HG03460 (cell line): Measurements from ENCODE around the gene CTDSP2.
"Not testable (repeated sequence)": the region's sequence is repeated elsewhere in the genome, so short reads cannot be mapped to it uniquely, and the experiment has no call there.

Source experiments
- ATAC-seq: cut with Tn5 transposase; IDR thresholded peaks from one replicate; pipeline ENCODE4 v1.9.1; 2021; ENCODE audit not compliant: unreplicated experiment

Gene CTDSP2

DNA sequence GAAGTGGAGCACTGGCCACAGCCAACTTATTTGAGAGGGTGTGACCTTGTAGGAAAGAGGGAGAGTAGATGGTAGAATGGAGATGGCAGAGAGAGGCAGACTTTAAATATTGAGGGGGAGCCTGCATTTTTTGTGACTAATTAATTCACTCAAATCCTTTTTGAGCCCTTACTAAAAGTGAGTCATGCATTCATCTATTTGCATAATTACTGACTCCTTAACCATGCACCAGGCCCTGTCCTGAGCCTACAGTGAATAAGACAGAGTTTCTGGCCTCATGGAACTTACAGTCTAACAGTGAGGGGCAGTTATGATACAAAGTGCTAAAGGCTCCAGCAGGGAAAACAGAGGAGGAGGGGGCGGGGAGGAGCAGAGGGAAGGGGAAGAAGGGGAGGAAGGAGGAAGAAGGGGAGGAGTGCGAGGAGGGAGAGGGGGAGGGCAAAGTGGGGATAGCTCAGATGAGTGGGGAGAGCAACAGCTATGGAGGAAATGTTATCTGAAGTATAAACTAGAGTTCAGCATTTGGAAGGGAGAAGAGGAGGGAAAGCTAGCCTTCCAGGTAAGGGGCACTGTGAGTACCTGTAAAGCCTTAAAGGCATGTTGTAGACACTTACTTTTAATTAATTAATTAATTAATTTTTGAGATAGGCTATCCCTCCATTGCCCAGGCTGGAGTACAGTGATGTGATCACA lies 7.5 kb upstream of the CTDSP2 start:
- no peak for ATAC-seq

DNA sequence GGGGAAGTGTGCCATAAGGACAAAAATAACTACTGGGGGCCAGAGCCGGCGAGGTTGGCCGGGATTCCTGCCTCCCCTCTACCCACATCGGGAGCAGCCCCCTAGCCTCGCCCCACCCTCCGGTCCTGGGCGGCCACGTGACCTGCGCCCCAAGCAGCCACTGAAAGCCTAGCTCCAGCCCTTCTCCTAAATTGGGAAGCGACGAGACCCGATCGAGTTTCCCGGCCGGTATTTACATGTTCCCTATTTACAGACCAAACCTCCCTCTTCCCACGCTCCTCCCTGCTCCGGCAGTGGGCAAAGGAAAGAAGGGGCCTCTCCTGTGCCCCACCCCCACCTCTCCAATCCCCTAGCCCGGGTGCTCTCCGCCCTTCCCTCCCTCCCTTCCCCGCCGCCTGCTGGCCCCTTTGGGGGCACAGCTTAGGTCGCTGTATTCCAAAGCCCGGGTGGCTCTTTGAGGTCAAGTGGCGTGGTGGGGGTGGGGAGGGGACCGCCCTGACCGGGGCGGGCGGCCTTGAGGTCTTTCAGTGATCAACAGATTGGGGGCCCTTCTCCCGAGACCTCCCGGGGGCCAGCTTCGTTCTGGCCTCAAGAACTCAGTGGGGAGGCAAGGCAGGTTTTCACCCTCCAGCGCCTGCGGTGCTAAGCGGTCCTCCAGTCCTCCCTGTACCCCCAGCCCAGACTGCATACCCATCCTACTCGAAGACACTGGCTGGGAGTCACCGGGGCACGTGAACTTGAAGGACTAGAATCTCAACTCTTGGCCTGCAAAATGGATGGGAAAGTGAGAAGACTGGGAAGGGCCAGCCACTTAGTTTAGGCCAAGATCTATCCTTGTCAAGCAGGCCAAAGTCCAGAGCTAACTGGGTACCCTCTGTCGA lies 6.3 kb upstream of the CTDSP2 start:
- ATAC-seq = no peak

- ATAC-seq = no peak
Observed at GRCh38 chr12:57852200-57852599, 5.7 kb upstream of the CTDSP2 start.

- no peak for ATAC-seq
Observed at GRCh38 chr12:57851552-57851951, 5.0 kb upstream of the CTDSP2 start.

DNA sequence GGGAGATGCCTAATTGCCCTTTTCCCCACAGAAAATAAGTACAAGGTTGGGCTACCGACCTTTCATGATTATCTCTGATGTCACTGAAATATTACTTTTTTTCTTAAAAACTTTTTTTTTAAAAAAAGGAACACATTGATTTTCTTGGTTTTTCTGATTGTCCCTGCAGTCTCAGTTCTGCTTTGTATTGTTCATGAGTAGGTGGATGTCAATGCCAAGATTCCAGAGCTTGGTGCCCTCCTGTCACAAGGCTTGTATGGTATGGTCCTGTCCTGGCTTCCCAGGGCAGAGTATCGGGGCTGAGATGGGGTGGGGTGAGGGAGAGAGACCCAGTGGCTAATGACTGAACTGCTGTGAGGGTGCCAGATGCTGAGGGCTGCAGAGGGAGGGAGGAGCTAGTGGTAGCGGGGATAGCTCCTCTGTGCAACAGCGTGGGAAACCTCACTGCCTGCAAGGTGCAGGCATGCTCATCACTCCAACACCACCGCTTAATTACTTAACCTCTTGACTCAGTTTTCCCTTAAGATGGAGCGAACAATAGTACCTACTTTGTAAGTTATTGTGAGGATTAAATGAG lies 4.4 kb upstream of the CTDSP2 start:
- no peak for ATAC-seq

DNA sequence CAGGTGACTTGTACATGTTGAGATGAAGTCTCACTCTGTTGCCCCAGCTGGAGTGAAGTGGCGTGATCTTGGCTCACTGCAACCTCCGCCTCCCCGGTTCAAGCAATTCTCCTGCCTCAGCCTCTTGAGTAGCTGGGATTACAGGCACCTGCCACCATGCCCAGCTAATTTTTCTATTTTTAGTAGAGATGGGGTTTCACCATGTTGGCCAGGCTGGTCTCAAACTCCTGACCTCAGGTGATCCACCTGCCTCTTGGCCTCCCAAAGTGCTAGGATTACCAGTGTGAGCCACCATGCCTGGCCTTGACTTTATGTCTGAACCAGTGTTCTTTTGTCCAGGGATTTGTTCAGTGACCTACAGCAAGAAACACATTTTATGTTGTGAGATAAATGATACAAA lies 2.9 kb upstream of the CTDSP2 start:
- not testable (repeated sequence) for ATAC-seq

DNA sequence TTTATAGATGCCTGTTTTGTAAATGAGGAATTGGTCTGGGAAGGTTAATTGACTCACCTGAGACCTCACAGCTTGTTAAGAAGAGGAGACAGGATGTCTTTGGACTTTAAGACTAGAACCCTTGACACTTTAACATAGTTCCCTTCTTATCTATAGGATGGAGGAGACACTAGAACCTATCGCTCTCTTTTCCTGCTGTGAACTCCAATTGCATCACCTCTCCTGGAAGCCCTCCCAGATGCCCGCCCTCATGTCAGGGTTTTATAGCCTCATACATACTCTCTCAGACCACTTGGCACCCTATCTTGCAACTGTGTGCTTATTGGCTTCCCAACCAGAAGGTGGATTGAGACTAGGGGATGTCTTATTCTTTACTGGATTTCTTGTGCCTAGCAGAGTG lies 2.5 kb upstream of the CTDSP2 start:
- ATAC-seq = no peak

DNA sequence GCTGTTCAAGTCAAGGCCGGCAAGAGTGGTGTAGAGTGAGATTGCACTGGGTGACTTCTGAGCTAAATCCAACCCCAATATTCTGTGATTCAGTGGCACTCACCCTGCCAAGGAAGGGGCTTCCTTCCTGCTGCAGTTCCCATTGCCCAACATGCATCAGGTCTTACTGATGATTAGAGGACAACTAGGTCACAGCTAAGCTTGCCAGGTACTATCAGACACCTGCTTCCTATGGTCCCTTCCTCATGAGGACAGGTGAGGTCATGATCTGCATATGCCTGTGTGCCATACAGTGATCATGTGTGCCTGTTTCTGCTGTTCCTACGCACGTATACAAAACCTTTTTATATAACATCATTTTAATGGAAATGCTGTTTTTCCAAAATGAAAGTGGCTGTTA lies 1.7 kb upstream of the CTDSP2 start:
- ATAC-seq = no peak

DNA sequence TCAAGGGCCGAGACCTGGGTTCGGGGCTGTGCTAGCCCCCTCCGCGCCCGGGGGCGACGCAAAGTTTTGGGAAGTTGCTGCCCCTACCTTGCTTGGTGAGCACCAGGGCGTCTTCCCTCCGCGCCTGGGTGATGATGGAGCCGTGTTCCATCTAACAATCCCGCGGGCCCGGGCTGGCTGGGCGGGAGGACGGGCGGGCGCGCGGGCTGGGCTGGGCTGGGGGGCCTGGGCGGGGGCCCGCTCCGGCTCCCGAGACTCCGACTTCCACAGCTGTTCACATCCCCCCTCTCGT lies 298 bp downstream of the CTDSP2 start:
- peak; percentile 6 for ATAC-seq

- ATAC-seq = peak; percentile 28
Observed at GRCh38 chr12:57845478-57846284, 848 bp downstream of the CTDSP2 start.

DNA sequence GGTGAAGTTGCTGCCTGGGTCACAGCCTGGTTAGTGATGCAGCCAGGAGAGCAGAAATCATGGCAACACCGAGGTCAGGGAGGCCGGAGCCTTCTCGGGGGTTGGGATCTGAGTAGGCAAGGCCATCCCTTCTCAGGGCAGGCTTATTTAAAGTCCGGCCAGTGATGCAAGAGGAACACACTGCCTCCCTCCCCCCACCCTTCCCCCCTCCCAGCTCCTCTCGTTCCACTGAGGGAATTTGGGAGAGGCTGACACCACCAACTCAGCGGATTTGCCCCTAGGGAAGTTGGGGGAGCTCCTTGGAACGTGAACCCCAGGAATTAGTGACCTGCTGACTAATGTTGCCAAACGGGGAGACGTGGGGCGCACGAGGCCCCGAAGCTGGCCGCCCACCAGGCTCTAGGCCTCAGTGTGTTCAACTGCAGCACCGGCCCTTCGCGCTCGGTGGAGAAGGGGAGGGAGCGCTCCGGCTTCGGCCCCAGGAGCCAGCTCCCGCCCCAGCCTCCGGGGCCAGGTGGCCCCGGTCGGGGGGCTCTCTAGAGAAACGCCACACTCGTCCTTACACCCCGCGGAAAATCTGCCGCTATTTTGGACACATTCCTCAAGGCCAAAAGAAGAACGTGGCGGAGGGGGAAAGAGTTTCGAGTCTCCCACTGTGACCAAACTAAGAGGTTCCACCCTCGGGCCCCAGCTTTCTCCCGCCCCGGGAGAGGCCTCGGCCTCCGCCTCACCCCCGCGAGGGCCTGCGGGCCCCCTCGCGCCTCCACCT lies 1.6 kb downstream of the CTDSP2 start:
- peak; percentile 8 for ATAC-seq

DNA sequence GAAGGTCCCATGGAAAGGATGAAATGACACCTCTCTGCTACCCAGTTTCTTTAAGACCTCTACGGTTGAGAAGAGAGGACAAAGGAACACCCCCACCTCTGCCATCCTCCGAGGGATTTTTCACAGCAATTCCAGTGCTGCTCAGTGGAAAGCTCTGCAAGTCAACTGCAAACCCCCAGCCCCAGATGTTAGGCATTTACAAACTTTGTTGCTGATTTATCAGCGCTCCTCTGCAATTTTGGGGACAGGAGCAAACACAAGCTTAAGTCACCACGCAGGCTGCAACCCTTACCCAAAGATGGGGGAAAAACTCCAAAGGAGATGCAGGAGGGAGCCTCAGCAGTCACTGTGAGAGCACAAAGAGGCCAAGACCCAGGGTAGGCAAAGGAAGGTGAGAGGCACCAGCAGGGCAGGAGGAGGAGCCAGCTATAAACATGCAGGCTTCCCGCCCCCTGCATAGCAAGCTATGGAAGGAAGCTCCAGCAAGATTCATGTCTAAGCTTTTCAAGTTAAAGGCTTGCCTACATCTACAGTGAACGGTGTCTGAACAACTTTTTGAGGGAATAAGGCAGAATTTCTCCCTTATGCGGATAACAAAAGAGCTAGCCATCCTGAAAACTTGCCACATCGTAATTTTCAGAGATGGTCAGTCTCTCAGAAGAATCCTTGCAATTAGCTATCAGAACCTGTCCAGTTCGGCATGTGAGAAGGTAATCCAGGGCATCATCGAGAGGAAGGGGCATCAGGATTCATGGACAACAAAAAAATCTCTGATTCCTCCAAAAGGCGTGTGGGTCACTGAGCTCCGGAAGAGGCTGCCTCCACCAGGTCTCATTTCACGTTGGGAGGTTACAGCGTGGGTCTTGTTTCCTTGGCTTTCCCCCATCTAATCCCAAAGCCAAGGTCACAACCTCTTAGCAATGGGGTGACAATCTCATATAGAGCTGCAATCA lies 3.9 kb downstream of the CTDSP2 start:
- ATAC-seq = no peak

GRCh38 chr12:57841445-57841844 lies 5.1 kb downstream of the CTDSP2 start:
- ATAC-seq = no peak

GRCh38 chr12:57840726-57841125 lies 5.8 kb downstream of the CTDSP2 start:
- no peak for ATAC-seq

DNA sequence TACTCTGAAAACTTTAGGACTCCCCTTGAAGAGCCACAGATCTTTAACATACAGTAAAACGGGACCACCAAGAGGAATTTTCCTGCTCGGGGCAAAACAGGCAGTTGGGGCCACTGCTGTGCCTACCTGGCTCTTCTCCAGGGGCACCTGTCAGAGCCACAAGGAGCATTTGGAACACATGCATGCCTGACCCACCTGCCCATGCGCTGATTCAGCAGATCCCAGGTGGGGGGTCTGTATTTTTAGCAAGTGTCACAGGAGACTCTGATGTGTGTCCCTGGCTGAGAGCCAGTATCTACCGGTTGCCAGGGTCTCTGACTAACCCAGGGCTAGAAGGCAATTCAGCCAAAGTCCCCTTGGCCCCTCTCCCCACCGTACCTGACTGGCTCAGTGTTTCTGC lies 6.5 kb downstream of the CTDSP2 start:
- ATAC-seq = no peak

DNA sequence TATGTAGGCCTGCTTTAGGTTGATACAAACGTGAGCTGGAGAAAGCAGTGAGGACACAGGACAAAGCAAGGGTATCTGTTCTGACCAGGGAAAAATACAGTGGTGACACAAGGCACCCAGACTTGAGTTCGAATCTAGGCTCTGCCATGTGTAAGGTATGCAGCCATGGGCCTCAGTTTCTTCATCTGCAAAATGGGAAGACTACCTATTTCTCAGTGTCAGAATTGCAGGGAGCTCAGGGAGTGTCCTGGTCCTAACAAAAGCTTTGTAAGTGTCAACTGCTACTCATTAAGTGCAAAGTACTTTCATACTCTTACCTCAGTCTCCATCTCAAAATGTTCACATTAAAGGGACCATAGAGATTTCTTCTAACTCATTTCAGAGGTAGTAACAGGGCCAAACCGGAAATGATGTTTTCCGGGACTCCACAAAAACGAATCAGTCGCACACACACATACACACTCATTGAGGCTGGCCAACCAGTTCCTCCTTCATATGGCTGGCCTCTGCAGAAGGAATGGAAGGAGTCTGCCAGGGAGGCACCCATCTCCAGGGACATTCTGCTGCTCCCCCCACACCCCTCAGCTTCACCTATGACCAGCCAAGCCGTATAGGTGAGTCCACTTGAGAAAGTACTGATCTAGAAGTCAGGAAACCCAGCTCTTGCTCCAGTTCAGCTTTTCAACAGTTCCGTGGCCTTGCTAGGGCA lies 7.8 kb downstream of the CTDSP2 start:
- no peak for ATAC-seq

DNA sequence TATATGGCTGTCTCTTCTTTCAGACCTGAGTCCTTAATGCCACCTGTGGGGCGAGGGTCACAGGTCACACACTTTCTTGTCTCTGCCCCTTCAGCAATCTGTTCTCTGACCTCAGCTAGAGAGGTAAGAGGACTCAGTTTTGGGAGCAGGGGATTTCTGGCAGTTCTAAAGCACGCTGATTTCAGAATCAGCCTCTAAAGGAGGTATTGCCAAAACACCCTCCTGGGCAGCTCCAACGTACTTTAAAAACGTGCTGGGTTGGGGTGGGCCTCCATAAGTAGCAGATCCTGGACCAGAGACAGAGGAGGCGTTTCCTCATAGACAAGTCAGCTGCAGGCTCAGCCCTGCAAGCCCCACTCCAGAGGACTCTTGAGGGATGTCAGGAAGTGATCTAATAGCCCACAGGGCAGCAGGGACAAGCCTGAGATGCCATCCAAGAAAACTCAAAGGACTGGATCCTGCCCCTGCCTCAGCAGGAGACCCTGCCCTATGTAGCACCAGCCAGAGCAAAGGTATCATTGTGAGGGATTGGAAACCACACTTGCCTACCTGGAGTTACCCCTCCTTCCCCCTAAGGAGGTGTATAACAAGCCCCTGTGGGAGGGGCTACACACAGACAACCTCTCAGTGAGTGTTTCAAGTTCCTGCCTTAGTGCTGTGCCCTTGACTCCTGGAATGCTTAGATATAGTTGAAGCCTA lies 8.5 kb downstream of the CTDSP2 start:
- ATAC-seq = no peak
